ENCODE measurements around the gene QRICH1.
A peak's percentile ranks its signal among the peaks of the same experiment; 100 is the strongest.

QRICH1 gene

DNA sequence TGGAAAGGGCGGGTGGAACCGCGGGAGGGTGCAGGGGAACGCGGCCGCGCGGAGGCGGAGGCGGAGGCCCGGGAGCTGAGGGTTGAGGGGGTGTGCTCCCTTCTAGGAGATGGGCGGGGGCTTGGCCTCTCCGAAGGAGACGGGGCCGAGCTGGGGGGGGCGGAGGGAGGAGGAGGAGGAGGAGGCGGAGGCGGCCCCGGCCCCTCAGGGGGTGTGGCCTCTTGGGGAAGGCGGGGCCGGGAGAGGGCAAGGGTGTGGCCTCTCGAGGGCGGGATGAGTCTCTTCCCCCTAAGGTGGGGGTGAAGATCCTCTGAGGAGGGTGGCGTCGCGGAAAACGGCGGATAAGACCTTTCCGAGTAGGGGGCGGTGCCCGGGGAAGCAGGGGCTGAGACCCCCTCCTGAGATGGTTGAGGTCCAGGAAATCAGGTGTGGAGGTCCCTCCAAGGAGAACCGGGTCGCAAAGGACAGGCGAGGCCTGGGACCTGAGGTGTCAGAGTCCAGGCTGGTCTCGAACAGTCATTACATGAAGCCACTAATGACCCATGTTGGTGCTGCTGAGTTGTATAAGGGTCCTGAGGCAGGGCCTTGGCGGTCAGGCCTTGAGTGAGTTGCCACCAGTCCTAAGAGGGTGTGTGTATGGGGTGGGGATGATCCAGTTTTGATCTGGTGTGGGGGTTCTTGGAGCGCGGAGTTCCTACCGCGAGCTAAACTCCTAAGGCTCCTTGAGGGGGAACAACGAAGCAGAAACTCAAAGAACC lies 85.9 kb downstream of the QRICH1 start:
- TF ChIP-seq, protein P1, sequence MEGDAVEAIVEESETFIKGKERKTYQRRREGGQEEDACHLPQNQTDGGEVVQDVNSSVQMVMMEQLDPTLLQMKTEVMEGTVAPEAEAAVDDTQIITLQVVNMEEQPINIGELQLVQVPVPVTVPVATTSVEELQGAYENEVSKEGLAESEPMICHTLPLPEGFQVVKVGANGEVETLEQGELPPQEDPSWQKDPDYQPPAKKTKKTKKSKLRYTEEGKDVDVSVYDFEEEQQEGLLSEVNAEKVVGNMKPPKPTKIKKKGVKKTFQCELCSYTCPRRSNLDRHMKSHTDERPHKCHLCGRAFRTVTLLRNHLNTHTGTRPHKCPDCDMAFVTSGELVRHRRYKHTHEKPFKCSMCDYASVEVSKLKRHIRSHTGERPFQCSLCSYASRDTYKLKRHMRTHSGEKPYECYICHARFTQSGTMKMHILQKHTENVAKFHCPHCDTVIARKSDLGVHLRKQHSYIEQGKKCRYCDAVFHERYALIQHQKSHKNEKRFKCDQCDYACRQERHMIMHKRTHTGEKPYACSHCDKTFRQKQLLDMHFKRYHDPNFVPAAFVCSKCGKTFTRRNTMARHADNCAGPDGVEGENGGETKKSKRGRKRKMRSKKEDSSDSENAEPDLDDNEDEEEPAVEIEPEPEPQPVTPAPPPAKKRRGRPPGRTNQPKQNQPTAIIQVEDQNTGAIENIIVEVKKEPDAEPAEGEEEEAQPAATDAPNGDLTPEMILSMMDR (IDR thresholded peaks at IDR 0.05; ENCODE audit: control insufficient read depth, extremely low read depth, insufficient read depth), result no peak
- H3K4me3 ChIP-seq (ENCODE audit: low read depth, low read length), result peak overlapping the region; percentile 96
- no peak for DNase-seq (ENCODE audit: low read depth)

DNA sequence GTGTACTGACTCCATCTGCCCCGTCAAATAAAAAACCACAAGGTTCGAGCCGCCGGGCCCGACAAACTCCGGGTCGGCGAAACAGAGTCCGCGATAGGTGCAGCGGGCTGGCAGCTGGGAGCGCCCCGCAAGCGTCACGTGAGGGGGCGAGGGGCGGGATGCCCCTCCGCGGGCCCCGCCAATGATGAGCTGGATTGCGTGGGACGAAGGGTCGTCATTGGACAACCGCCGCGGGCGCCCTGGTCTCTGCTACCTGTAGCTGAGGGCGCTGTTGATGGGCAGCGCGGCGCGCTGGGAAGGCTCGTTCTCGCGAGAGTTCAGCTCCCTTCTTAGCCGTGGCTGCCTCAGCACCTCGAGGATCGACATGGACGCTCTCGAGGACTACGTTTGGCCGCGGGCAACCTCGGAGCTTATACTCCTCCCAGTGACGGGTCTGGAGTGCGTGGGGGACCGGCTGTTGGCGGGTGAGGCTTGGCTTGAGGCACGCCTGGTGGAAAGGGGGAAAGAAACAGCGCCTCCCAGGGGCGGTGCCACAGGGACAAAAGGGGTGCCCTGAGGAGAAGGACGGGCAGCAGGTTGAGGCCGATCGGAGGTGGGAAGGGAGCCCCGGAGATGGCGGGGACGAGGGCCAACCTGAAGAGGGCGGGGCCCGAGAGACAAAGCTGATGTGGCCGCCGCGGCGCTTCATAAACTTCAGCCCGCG lies 86.7 kb downstream of the QRICH1 start, which contains the start of gene WDR6:
Gene WDR6, plus strand, starts transcription at position 324 of the 703 bp plus-strand sequence. Its CDS starts 41 bp downstream, at position 365.
- DNase-seq (ENCODE audit: low read depth), result peak; percentile 97
- TF ChIP-seq, protein P1 (IDR thresholded peaks at IDR 0.05; ENCODE audit: control insufficient read depth, extremely low read depth, insufficient read depth), result peak; percentile 34
- peak within 1 kb of the TSS; percentile 96 for H3K4me3 ChIP-seq (ENCODE audit: low read depth, low read length)

DNA sequence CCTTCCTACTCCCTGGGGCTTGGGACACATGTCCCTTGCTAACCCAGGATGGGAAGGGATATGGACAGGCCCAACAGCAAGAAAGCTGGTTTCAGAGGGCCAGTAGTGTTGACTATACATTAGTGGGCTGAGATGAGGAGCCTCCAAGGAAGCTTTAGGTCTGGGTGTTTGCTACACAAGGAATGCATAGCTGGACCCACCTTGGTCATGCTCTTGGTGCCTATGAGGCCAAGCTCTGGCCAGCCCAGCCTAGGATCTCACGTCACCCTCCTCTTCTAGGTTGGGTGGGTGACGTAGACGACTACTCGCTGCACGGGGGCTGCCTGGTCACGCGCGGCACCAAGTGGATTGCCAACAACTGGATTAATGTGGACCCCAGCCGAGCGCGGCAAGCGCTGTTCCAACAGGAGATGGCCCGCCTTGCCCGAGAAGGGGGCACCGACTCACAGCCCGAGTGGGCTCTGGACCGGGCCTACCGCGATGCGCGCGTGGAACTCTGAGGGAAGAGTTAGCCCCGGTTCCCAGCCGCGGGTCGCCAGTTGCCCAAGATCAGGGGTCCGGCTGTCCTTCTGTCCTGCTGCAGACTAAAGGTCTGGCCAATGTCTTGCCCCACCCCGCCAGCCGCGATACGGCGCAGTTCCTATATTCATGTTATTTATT lies 87.3 kb downstream of the QRICH1 start:
- TF ChIP-seq, protein P1 (IDR thresholded peaks at IDR 0.05; ENCODE audit: control insufficient read depth, extremely low read depth, insufficient read depth), result no peak
- no peak for DNase-seq (ENCODE audit: low read depth)
- peak overlapping the region; percentile 96 for H3K4me3 ChIP-seq (ENCODE audit: low read depth, low read length)

DNA sequence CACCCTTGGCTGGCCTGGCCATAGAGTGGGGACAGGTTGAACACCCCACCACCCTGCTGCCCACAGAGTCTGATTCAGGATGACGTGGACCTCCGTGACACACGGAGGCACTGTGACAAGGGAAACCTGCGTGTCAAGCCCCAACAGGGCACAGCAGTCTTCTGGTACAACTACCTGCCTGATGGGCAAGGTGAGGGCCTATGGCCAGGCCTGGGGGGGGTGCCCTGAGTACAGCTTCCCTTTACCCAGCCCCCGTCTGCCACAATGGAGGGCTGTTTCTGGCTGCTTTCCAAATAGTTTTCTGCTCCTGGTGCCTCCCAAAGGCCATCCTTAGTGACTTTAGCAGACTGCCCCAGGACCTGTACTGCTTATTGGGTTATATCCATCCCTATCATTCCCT lies 87.9 kb downstream of the QRICH1 start:
- TF ChIP-seq, protein P1 (IDR thresholded peaks at IDR 0.05; ENCODE audit: control insufficient read depth, extremely low read depth, insufficient read depth), result no peak
- no peak for DNase-seq (ENCODE audit: low read depth)
- H3K4me3 ChIP-seq (ENCODE audit: low read depth, low read length), result peak overlapping the region; percentile 96

DNA sequence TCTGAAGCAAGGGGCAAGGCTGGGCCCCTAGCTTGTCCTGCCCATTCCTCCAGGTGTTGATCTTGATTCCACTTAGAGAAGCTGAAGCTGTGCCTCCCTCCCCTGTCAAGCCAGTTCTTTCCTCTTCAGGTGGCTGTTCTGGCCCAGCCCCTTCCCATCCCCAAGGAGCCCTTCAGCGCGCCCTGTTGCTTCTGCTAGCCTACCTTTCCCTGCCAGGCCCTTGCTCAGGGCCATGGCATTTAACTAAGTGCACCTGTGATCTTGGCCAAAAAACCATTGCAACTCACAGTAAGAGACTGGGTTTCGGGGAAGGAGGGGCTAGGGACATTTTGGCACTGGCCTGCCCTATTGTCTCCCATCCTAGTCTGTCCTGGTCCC lies 88.6 kb downstream of the QRICH1 start:
- DNase-seq (ENCODE audit: low read depth), result no peak
- H3K4me3 ChIP-seq (ENCODE audit: low read depth, low read length), result no peak overlapping the region
- TF ChIP-seq, protein P1 (IDR thresholded peaks at IDR 0.05; ENCODE audit: control insufficient read depth, extremely low read depth, insufficient read depth), result no peak

DNA sequence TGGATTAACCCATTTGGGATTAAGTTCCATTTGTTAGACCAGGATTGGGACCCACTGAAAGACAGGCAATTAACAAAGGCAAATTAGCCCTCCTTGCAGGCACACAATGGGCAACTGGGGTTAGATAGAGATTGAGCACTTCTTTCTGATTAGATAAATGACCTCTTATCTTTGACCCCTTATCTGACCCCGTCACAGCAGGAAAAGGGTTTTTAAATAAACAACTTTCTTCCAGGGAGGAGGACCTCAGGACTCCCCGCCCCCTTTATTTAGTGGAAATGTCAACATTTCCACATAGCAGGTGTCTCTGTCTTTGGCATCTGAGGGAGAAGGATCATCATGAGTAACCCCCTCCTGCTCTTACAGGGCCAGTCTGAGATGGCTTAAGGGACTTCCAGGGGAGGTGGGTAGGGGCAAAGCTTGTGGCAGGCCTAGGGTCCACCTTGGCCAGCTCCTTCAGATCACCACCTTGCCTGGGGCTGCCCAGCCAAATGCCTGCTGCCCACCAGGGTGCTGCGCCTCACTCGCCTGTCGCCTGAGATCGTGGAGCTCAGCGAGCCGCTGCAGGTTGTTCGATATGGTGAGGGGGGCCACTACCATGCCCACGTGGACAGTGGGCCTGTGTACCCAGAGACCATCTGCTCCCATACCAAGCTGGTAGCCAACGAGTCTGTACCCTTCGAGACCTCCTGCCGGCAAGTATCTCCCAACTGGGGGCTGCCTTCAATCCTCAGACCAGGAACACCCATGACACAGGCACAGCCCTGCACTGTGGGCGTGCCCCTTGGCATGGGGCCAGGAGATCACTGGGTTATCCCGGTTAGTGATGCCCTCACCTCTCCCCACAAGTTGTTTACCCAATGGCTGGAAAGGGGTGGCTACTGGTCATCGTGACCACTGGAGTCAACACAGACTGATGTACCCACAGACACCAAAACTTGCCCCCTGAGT lies 89.2 kb downstream of the QRICH1 start:
- no peak overlapping the region for H3K4me3 ChIP-seq (ENCODE audit: low read depth, low read length)
- TF ChIP-seq, protein P1 (IDR thresholded peaks at IDR 0.05; ENCODE audit: control insufficient read depth, extremely low read depth, insufficient read depth), result no peak
- no peak for DNase-seq (ENCODE audit: low read depth)

Measured in LNCaP clone FGC (cell line).